Neuronal stem cell (in vitro differentiated cells): Measurements from ENCODE around the gene NT5DC1.

Experiments
- DNase-seq: peaks from one replicate; pipeline ENCODE4 v3.0.0-alpha.2; 2013; ENCODE audit warnings: low spot score
- H2AFZ ChIP-seq: one replicate; pipeline ENCODE4 v1.6.1; 2013; ENCODE audit warnings: mild to moderate bottlenecking, low read length, inconsistent platforms
- H2AK5ac ChIP-seq: 2 replicates; pipeline ENCODE4 v1.6.1; 2013; ENCODE audit warnings: low read depth, mild to moderate bottlenecking, inconsistent platforms, low read length, moderate library complexity, mixed read lengths
- H2BK120ac ChIP-seq: 2 replicates; pipeline ENCODE4 v1.6.1; 2013; ENCODE audit warnings: low read depth, mild to moderate bottlenecking, inconsistent platforms, low read length, moderate library complexity, mixed read lengths
- H2BK12ac ChIP-seq: one replicate; pipeline ENCODE4 v1.6.1; 2013; ENCODE audit warnings: low read length, inconsistent platforms
- H2BK15ac ChIP-seq: 2 replicates; pipeline ENCODE4 v1.6.1; 2013; ENCODE audit warnings: mild to moderate bottlenecking, low read length, inconsistent platforms, mixed read lengths
- H2BK5ac ChIP-seq: one replicate; pipeline ENCODE4 v1.6.1; 2013; ENCODE audit warnings: inconsistent platforms, mild to moderate bottlenecking, low read length, moderate library complexity
- H3K14ac ChIP-seq: one replicate; pipeline ENCODE4 v1.6.1; 2013; ENCODE audit warnings: low read length, inconsistent platforms
- H3K18ac ChIP-seq: 2 replicates; pipeline ENCODE4 v1.6.1; 2013; ENCODE audit warnings: low read length, inconsistent platforms
- H3K23ac ChIP-seq: 2 replicates; pipeline ENCODE4 v1.6.1; 2013; ENCODE audit warnings: low read depth, mild to moderate bottlenecking, mixed read lengths, low read length, inconsistent platforms; ENCODE audit not compliant: poor library complexity
- H3K27ac ChIP-seq: replicated peaks from 3 replicates; pipeline ENCODE4 v1.5.1; 2013; ENCODE audit warnings: low read length, inconsistent platforms
- H3K27me3 ChIP-seq, 3 experiments: 2 replicates each; pipeline ENCODE4 v1.6.1; 2013; ENCODE audit warnings: low read length in 3 of 3, mild to moderate bottlenecking in 2 of 3, inconsistent platforms in 1 of 3, low read depth in 1 of 3, mixed read lengths in 1 of 3, moderate library complexity in 1 of 3; ENCODE audit not compliant: control insufficient read depth in 3 of 3, insufficient read depth in 3 of 3
- H3K36me3 ChIP-seq, 2 donors: replicated peaks in 1 of 2; 2 replicates each; pipeline ENCODE4 v1.6.1; 2013; ENCODE audit warnings: low read length in 2 of 2; ENCODE audit not compliant: control insufficient read depth in 2 of 2, insufficient read depth in 2 of 2
- H3K4ac ChIP-seq: 2 replicates; pipeline ENCODE4 v1.6.1; 2013; ENCODE audit warnings: inconsistent platforms, mild to moderate bottlenecking, low read length, moderate library complexity
- H3K4me1 ChIP-seq, 2 donors: 1 replicate in 1 of 2; 2 replicates in 1 of 2; pipeline ENCODE4 v1.6.1; 2013; ENCODE audit warnings: low read length in 2 of 2, low read depth in 1 of 2; ENCODE audit not compliant: control insufficient read depth in 2 of 2, insufficient read depth in 1 of 2
- H3K4me2 ChIP-seq: one replicate; pipeline ENCODE4 v1.6.1; 2013; ENCODE audit warnings: mild to moderate bottlenecking, low read length, inconsistent platforms; ENCODE audit not compliant: insufficient read depth, poor library complexity, severe bottlenecking
- H3K4me3 ChIP-seq, 2 donors: 2 replicates each; pipeline ENCODE4 v1.5.1; 2013; ENCODE audit warnings: low read length in 2 of 2, mild to moderate bottlenecking in 2 of 2, inconsistent platforms in 1 of 2, moderate library complexity in 1 of 2
- H3K79me1 ChIP-seq: one replicate; pipeline ENCODE4 v1.6.1; 2013; ENCODE audit warnings: low read depth, mild to moderate bottlenecking, inconsistent platforms, low read length, moderate library complexity
- H3K9ac ChIP-seq: one replicate; pipeline ENCODE4 v1.6.1; 2013; ENCODE audit warnings: mild to moderate bottlenecking, low read depth, low read length, inconsistent platforms; ENCODE audit not compliant: poor library complexity
- H3K9me3 ChIP-seq, 2 donors: replicated peaks in 1 of 2; 2 replicates each; pipeline versions ENCODE3 to v1.6.1; 2013; ENCODE audit warnings: low read length in 2 of 2, mild to moderate bottlenecking in 2 of 2, inconsistent platforms in 1 of 2, low read depth in 1 of 2, mixed read lengths in 1 of 2, moderate library complexity in 1 of 2; ENCODE audit not compliant: control insufficient read depth in 2 of 2, insufficient read depth in 1 of 2
- H4K8ac ChIP-seq: one replicate; pipeline ENCODE4 v1.6.1; 2013; ENCODE audit warnings: low read depth, mild to moderate bottlenecking, inconsistent platforms, low read length, moderate library complexity
- H4K91ac ChIP-seq: one replicate; pipeline ENCODE4 v1.6.1; 2013; ENCODE audit warnings: low read length, low read depth, mild to moderate bottlenecking, inconsistent platforms; ENCODE audit not compliant: poor library complexity
- WGBS, 2 donors: extraction: QIAGEN DNeasy Blood & Tissue Kit; methylation state at CpG; one replicate each; pipeline ENCODE4 v1.1.7; 2013; ENCODE audit warnings: missing lambda C conversion rate in 2 of 2, mixed read lengths in 1 of 2; ENCODE audit not compliant: insufficient read length in 2 of 2, insufficient replicate concordance in 1 of 2; ENCODE audit errors: extremely low coverage in 2 of 2; 5-methylcytosine and 5-hydroxymethylcytosine counted together

The NT5DC1 gene

GRCh38 chr6:116218866-116219265 lies 118.2 kb downstream of the NT5DC1 start:
- Histone ChIP-seq H3K4me1 (no peaks in the 10 kb centered on the region), H4K91ac (no peak overlapping the region), H2BK5ac (no peak overlapping the region), H3K27me3 (no peaks in the 10 kb centered on the region), H2BK15ac (no peak overlapping the region), H4K8ac (no peak overlapping the region), H3K4me3 (no peak overlapping the region), H2BK120ac (no peak overlapping the region), H3K79me1 (no peaks in the 10 kb centered on the region), H2AFZ (no peak overlapping the region), H3K14ac (no peak overlapping the region), H2AK5ac (no peak overlapping the region), H3K9ac (no peak overlapping the region), H2BK12ac (no peak overlapping the region), H3K27ac (no peak overlapping the region), H3K23ac (no peak overlapping the region), H3K18ac (no peak overlapping the region), H3K4me2 (no peak overlapping the region), H3K9me3 (no peaks in the 10 kb centered on the region), H3K4ac (no peak overlapping the region), H3K36me3 (no peaks in the 10 kb centered on the region)
- no CpG with 5 or more reads among the region's 5 CpGs for WGBS, 2 donors
- no peak for DNase-seq

- Histone ChIP-seq H3K23ac (no peak overlapping the region), H2AFZ (no peak overlapping the region), H2BK5ac (no peak overlapping the region), H3K4me3 (no peak overlapping the region), H3K27me3 (no peaks in the 10 kb centered on the region), H2BK120ac (no peak overlapping the region), H2AK5ac (no peak overlapping the region), H3K18ac (no peak overlapping the region), H3K79me1 (no peaks in the 10 kb centered on the region), H3K9me3 (no peaks in the 10 kb centered on the region), H3K36me3 (no peaks in the 10 kb centered on the region), H3K14ac (no peak overlapping the region), H3K4me2 (no peak overlapping the region), H4K91ac (no peak overlapping the region), H3K27ac (no peak overlapping the region), H2BK15ac (no peak overlapping the region), H3K9ac (no peak overlapping the region), H3K4me1 (no peaks in the 10 kb centered on the region), H3K4ac (no peak overlapping the region), H4K8ac (no peak overlapping the region), H2BK12ac (no peak overlapping the region)
- no CpG with 5 or more reads among the region's 3 CpGs for WGBS, 2 donors
- no peak for DNase-seq
Measured at GRCh38 chr6:116221067-116221466, 120.4 kb downstream of the NT5DC1 start.

GRCh38 chr6:116221911-116222310 lies 121.3 kb downstream of the NT5DC1 start:
- Histone ChIP-seq H3K4me1 (no peaks in the 10 kb centered on the region), H3K36me3 (no peaks in the 10 kb centered on the region), H3K9me3 (no peaks in the 10 kb centered on the region), H2BK120ac (no peak overlapping the region), H3K23ac (no peak overlapping the region), H3K4me2 (no peak overlapping the region), H2BK5ac (no peak overlapping the region), H2AFZ (no peak overlapping the region), H3K27ac (no peak overlapping the region), H3K9ac (no peak overlapping the region), H3K4ac (no peak overlapping the region), H2AK5ac (no peak overlapping the region), H3K27me3 (no peaks in the 10 kb centered on the region), H3K79me1 (no peaks in the 10 kb centered on the region), H4K91ac (no peak overlapping the region), H2BK12ac (no peak overlapping the region), H3K4me3 (no peak overlapping the region), H3K14ac (no peak overlapping the region), H4K8ac (no peak overlapping the region), H3K18ac (no peak overlapping the region), H2BK15ac (no peak overlapping the region)
- DNase-seq = no peak
- no CpG with 5 or more reads among the region's 2 CpGs for WGBS, 2 donors

GRCh38 chr6:116223355-116223754 lies 122.7 kb downstream of the NT5DC1 start:
- no peak overlapping the region for H3K27ac ChIP-seq
- H3K9ac ChIP-seq = no peak overlapping the region
- DNase-seq = no peak
- H2AFZ ChIP-seq = no peak overlapping the region
- no peaks in the 10 kb centered on the region for H3K79me1 ChIP-seq
- no peak overlapping the region for H3K23ac ChIP-seq
- no peak overlapping the region for H2BK12ac ChIP-seq
- no peak overlapping the region for H2BK120ac ChIP-seq
- H3K4ac ChIP-seq = no peak overlapping the region
- no peak overlapping the region for H2BK5ac ChIP-seq
- no peaks in the 10 kb centered on the region for H3K9me3 ChIP-seq
- H3K4me3 ChIP-seq = no peak overlapping the region
- H3K4me1 ChIP-seq = no peaks in the 10 kb centered on the region
- H3K36me3 ChIP-seq = no peaks in the 10 kb centered on the region
- no peaks in the 10 kb centered on the region for H3K27me3 ChIP-seq
- H3K4me2 ChIP-seq = no peak overlapping the region
- no peak overlapping the region for H4K91ac ChIP-seq
- H3K14ac ChIP-seq = no peak overlapping the region
- no peak overlapping the region for H4K8ac ChIP-seq
- H3K18ac ChIP-seq = no peak overlapping the region
- WGBS, 2 donors = no CpG with 5 or more reads among the region's 3 CpGs
- no peak overlapping the region for H2AK5ac ChIP-seq
- H2BK15ac ChIP-seq = no peak overlapping the region
